ENCODE data around the gene HBP1.
"Not testable (repeated sequence)": the region's sequence is repeated elsewhere in the genome, so short reads cannot be mapped to it uniquely, and the experiment has no call there.

HBP1 gene

GRCh38 chr7:107232568-107233090, 63.8 kb downstream of the HBP1 start:
- DNase-seq, result no peak

DNA sequence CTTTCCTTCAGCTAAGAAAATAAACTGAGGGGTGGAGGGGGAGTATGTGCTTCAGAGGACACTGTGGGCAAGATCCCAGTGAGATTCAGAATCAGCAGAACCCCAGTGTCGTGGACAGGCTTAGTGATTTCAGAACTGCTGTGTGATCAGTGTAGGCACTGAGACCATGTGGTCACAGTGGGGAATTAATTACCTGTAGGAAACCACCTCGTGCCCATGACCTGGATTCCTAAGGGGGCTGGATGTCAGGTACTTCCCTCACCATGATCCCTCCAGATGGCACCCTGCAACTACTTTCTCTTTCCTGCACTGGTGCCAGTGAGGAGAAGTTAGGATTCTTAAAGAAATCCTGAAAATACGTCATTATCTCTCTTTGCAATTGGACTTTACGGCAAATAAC, 64.4 kb downstream of the HBP1 start:
- no peak for DNase-seq

GRCh38 chr7:107233981-107234380, 65.2 kb downstream of the HBP1 start:
- no peak for DNase-seq

DNA sequence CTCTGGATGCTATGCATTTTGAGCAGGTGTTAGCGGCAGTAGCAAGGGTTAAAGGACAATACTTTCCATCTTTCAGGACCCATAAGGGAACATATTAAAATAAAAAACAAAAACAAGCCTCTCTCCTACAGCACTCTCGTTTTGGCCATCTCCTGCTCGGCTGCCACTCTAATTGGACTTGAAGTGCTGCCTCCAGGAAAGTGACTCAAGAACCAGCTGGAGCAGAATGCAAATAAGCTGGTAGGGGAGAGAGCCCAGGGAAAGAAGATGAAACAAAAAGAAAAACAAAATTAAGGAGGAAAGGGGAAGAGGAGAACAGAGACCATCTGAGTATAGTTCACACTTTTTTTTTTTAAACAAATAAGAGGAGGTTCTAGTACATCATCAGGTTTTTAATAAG, 65.6 kb downstream of the HBP1 start:
- DNase-seq, result no peak

DNA sequence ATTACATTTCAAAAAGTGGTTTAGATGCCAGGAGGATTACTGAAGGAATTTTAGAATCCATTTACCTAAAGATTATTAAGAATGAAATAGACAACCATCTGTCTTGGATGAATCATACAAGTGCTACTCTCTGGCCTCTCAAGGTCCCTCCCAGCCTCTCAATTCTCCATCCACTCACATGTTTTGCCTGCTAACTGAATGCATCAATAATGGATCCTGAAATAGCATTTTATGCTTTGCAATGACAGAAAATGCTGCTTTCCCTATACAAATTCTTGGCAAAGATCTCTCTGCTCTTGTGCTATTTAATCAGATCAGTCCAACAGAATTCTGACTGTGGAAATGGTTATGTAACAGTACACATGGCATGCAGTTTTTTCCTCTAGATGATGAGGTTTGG, 68.1 kb downstream of the HBP1 start:
- DNase-seq, result no peak

DNA sequence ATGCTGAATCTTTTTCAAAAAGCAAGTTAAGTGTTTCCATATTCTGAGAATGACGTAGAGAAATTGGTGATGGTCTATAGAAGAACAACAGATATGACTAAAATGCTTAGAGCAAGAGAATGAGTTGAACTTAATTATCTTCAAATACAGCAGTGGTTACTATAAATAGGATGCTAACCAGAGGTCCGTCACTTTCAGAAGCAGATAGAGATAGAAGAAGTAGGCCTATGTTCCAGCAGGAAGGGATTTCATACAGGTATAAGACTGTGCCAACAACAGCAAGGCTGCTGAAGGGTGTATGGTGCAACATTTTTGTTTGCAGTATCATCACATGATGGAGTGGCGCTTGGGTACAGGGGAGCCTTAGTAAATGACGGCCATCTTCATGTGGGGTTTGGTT, 68.6 kb downstream of the HBP1 start:
- DNase-seq, result no peak

GRCh38 chr7:107242267-107242666, 73.5 kb downstream of the HBP1 start:
- no peak for DNase-seq

DNA sequence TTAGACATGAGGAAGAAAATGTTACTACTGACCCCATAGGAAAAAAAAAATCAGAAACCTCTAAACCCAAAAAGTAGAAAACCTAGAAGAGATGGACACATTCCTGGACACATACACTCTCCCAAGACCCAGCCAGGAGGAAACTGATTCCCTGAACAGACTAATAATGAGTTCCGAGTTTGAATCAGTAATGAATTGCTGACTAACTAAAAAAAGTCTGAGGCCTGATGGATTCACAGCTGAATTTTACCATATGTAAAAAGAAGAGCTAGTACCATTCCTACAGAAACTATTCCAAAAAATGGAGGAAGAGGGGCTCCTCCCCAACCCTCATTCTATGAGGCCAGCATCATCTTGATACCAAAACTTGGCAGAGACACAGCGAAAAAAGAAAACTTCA, 75.8 kb downstream of the HBP1 start:
- no peak for DNase-seq

DNA sequence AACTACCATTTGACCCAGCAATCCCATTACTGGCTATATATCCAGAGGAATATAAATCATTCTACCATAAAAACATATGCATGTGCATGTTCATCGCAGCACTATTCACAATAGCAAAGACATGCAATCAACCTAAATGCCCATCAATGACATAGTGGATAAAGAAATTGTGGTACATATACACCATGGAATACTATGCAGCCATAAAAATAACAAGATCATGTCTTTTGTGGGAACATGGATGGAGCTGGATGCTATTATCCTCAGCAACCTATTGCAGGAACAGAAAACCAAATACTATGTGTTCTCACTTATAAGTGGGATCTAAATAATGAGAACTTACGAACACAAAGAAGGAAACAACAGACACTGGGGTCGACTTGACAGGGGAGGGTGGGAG, 78.0 kb downstream of the HBP1 start:
- DNase-seq, result not testable (repeated sequence)

GRCh38 chr7:107248551-107249316, 79.9 kb downstream of the HBP1 start:
- no peak for DNase-seq

DNA sequence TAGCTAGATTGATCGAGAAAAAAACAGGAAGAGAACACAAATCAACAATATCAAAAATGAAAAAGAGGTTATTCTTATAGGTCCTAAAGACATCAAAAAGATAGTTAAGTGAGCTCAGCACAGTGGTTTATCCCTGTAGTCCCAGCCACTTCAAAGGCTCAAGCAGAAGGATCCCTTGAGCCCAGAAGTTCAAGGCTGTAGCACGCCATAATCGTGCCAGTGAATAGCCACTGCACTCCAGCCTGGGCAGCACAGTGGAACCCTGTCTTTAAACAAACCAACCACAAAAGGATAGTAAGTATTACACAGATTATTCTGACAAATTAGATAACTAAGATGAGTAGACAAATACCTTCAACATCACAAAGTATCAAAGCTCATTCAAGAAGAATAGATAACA, 83.2 kb downstream of the HBP1 start:
- DNase-seq, result no peak
